ENCODE results near the gene VAX1.
"Not testable (repeated sequence)": the region's sequence is repeated elsewhere in the genome, so short reads cannot be mapped to it uniquely, and the experiment has no call there.

Gene VAX1

GRCh38 chr10:117137911-117138642, at the start of gene VAX1:
TSS of gene VAX1 (minus strand) at chr10:117138270. CDS start at chr10:117138056, 214 bp downstream.
- DNase-seq (ENCODE audit: low read depth) = no peak

GRCh38 chr10:117186832-117187615, 49.0 kb upstream of the VAX1 start:
- DNase-seq (ENCODE audit: low read depth) = no peak

- DNase-seq (ENCODE audit: low read depth) = not testable (repeated sequence)
Measured at GRCh38 chr10:117185817-117186216, 47.7 kb upstream of the VAX1 start.

- no peak for DNase-seq (ENCODE audit: low read depth)
Measured at GRCh38 chr10:117184821-117185220, 46.8 kb upstream of the VAX1 start.

GRCh38 chr10:117184296-117184695, 46.2 kb upstream of the VAX1 start:
- no peak for DNase-seq (ENCODE audit: low read depth)

- DNase-seq (ENCODE audit: low read depth) = no peak
Measured at GRCh38 chr10:117178190-117178589, 40.1 kb upstream of the VAX1 start.

GRCh38 chr10:117175901-117176534, 37.9 kb upstream of the VAX1 start:
- no peak for DNase-seq (ENCODE audit: low read depth)

GRCh38 chr10:117175215-117175900, 37.3 kb upstream of the VAX1 start:
- no peak for DNase-seq (ENCODE audit: low read depth)

GRCh38 chr10:117174439-117175214, 36.6 kb upstream of the VAX1 start:
- DNase-seq (ENCODE audit: low read depth) = no peak

GRCh38 chr10:117170244-117170643, 32.2 kb upstream of the VAX1 start:
- no peak for DNase-seq (ENCODE audit: low read depth)

- DNase-seq (ENCODE audit: low read depth) = no peak
Measured at GRCh38 chr10:117169480-117169879, 31.4 kb upstream of the VAX1 start.

- no peak for DNase-seq (ENCODE audit: low read depth)
Measured at GRCh38 chr10:117168729-117169128, 30.7 kb upstream of the VAX1 start.

- no peak for DNase-seq (ENCODE audit: low read depth)
Measured at GRCh38 chr10:117167789-117168674, 30.0 kb upstream of the VAX1 start.

GRCh38 chr10:117167346-117167788, 29.3 kb upstream of the VAX1 start:
- no peak for DNase-seq (ENCODE audit: low read depth)

GRCh38 chr10:117166418-117167345, 28.6 kb upstream of the VAX1 start:
- no peak for DNase-seq (ENCODE audit: low read depth)

- no peak for DNase-seq (ENCODE audit: low read depth)
Measured at GRCh38 chr10:117165538-117166417, 27.7 kb upstream of the VAX1 start.

GRCh38 chr10:117164592-117165537, 26.8 kb upstream of the VAX1 start:
- DNase-seq (ENCODE audit: low read depth) = no peak
